Smooth muscle cell of bladder (primary cell): ENCODE results near the gene WDR6. TPM values are rescaled to one million over a fixed set of nuclear protein-coding genes. Genes with fewer than 3 reads are reported as not detected.

Source experiments
- total RNA-seq: library from RNA; depleted of rRNA; stranded (reverse); fragments of >200 nt; gene quantifications from 2 replicates; pipeline ENCODE4 v1.2.3, GENCODE V29; 2014

WDR6 gene, protein sequence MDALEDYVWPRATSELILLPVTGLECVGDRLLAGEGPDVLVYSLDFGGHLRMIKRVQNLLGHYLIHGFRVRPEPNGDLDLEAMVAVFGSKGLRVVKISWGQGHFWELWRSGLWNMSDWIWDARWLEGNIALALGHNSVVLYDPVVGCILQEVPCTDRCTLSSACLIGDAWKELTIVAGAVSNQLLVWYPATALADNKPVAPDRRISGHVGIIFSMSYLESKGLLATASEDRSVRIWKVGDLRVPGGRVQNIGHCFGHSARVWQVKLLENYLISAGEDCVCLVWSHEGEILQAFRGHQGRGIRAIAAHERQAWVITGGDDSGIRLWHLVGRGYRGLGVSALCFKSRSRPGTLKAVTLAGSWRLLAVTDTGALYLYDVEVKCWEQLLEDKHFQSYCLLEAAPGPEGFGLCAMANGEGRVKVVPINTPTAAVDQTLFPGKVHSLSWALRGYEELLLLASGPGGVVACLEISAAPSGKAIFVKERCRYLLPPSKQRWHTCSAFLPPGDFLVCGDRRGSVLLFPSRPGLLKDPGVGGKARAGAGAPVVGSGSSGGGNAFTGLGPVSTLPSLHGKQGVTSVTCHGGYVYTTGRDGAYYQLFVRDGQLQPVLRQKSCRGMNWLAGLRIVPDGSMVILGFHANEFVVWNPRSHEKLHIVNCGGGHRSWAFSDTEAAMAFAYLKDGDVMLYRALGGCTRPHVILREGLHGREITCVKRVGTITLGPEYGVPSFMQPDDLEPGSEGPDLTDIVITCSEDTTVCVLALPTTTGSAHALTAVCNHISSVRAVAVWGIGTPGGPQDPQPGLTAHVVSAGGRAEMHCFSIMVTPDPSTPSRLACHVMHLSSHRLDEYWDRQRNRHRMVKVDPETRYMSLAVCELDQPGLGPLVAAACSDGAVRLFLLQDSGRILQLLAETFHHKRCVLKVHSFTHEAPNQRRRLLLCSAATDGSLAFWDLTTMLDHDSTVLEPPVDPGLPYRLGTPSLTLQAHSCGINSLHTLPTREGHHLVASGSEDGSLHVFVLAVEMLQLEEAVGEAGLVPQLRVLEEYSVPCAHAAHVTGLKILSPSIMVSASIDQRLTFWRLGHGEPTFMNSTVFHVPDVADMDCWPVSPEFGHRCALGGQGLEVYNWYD
- 41.8 and 81.0 TPM in 2 replicates for total RNA-seq

DNA sequence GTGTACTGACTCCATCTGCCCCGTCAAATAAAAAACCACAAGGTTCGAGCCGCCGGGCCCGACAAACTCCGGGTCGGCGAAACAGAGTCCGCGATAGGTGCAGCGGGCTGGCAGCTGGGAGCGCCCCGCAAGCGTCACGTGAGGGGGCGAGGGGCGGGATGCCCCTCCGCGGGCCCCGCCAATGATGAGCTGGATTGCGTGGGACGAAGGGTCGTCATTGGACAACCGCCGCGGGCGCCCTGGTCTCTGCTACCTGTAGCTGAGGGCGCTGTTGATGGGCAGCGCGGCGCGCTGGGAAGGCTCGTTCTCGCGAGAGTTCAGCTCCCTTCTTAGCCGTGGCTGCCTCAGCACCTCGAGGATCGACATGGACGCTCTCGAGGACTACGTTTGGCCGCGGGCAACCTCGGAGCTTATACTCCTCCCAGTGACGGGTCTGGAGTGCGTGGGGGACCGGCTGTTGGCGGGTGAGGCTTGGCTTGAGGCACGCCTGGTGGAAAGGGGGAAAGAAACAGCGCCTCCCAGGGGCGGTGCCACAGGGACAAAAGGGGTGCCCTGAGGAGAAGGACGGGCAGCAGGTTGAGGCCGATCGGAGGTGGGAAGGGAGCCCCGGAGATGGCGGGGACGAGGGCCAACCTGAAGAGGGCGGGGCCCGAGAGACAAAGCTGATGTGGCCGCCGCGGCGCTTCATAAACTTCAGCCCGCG is at the start of gene WDR6:
Gene WDR6, plus strand, starts transcription at position 324 of the 703 bp plus-strand sequence. Its CDS starts 41 bp downstream, at position 365.

DNA sequence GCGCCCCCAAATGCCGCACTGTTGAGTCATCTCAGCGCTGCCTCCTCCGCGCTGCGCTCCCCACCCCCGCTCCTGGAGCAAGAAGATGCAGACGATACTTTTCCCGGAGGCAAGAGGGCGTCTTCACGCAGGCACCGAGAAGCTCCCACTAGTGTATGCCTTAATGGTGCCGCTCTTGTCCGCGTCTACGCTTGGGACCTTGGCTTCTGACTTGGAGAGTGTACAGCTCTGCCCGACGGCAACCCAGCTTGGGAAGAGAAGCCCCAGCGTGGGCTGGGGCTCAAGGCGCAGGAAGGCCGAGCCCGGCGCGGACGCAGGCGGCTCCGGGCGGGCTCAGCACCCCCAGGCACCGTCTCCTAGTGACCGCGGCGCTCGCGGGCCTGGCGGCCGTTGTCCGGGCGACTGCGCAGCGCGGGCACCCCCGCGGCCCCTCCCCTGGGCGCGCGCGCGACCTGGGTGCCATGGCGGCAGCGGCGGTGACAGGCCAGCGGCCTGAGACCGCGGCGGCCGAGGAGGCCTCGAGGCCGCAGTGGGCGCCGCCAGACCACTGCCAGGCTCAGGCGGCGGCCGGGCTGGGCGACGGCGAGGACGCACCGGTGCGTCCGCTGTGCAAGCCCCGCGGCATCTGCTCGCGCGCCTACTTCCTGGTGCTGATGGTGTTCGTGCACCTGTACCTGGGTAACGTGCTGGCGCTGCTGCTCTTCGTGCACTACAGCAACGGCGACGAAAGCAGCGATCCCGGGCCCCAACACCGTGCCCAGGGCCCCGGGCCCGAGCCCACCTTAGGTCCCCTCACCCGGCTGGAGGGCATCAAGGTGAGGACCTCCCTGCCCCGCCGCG is 17.2 kb upstream of the WDR6 start, which contains the start of gene P4HTM:
Gene P4HTM, plus strand, starts transcription at position 446 of the 840 bp plus-strand sequence. Its CDS starts 16 bp downstream, at position 462.

GRCh38 chr3:49017971-49018706 is 10.9 kb downstream of the WDR6 start, which contains the start of gene DALRD3:
DALRD3 (minus strand) TSS chr3:49018580; CDS start chr3:49018564, 16 bp downstream.

DNA sequence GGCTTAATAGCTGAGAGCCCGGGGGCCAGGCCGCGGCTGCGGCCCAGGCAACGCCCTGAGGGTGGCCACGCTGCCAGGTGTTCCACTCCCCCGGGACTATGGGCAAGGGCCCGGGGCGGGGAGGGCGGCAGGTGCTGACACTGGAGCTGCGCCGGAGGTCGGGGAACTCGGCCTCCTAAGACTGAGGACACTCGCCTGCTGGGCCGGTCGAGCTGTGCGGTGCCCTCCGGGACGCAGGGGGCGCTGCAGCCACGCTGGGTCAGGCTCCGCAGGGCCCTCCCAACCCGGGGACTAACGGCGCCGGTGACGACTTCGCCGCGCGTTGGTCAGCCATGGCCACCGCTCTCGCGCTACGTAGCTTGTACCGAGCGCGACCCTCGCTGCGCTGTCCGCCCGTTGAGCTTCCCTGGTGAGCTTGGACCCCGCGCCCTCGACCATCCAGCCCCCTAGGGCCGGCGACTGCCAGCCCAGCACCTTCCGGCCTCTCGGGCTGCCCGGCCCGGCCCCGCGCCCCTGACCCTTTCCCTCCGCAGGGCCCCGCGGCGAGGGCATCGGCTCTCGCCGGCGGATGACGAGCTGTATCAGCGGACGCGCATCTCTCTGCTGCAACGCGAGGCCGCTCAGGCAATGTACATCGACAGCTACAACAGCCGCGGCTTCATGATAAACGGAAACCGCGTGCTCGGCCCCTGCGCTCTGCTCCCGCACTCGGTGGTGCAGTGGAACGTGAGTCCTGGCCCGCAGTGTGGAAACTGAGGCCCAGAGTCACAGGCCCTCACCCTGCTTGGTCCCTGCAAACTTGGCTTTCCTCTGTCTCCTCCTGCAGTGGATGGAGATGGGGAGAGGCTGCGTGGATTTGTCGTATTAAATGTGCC is 14.9 kb downstream of the WDR6 start, which contains the start of gene NDUFAF3:
Gene NDUFAF3, plus strand, starts transcription at position 309 of the 875 bp plus-strand sequence. Its CDS starts 24 bp downstream, at position 333.

GRCh38 chr3:49028673-49029562 is 21.7 kb downstream of the WDR6 start, which contains the start of gene IMPDH2:
IMPDH2 (minus strand) TSS chr3:49029398; CDS start chr3:49029350, 48 bp downstream.

Other genes with a start within 250 kb of the WDR6 start
- gene PRKAR2A, start 159.5 kb upstream of the WDR6 start, total RNA-seq, result 20.5 and 25.4 TPM in 2 replicates
- gene SLC25A20, start 108.5 kb upstream of the WDR6 start, total RNA-seq, result 19.5 and 23.3 TPM in 2 replicates
- 56.5 and 69.8 TPM in 2 replicates for gene ARIH2, start 88.5 kb upstream of the WDR6 start, total RNA-seq
- 33.4 and 40.7 TPM in 2 replicates for gene P4HTM, start 17.1 kb upstream of the WDR6 start, total RNA-seq
- gene DALRD3, start 11.2 kb downstream of the WDR6 start, total RNA-seq, result 43.4 and 52.5 TPM in 2 replicates
- 80.5 and 88.0 TPM in 2 replicates for gene NDUFAF3, start 14.7 kb downstream of the WDR6 start, total RNA-seq
- gene IMPDH2, start 22.0 kb downstream of the WDR6 start, total RNA-seq, result 400 and 458 TPM in 2 replicates
- 56.7 and 61.9 TPM in 2 replicates for gene QRICH1, start 86.7 kb downstream of the WDR6 start, total RNA-seq
- 284 and 305 TPM in 2 replicates for gene QARS1, start 97.4 kb downstream of the WDR6 start, total RNA-seq
- 40.0 and 45.9 TPM in 2 replicates for gene USP19, start 113.4 kb downstream of the WDR6 start, total RNA-seq
- 458 and 626 TPM in 2 replicates for gene LAMB2, start 125.7 kb downstream of the WDR6 start, total RNA-seq
- gene CCDC71, start 158.9 kb downstream of the WDR6 start, total RNA-seq, result 15.7 and 16.2 TPM in 2 replicates
- 23.3 and 33.9 TPM in 2 replicates for gene KLHDC8B, start 164.2 kb downstream of the WDR6 start, total RNA-seq